HEK293 (cell line): ENCODE data around the gene OXA1L.

Experiments used
- ZNF132 ChIP-seq: fragments of 450-650 bp; formaldehyde crosslinking; IDR thresholded peaks from 2 replicates; pipeline ENCODE4 v1.5.1; 2017; ENCODE audit warnings: missing biosample characterization, missing genetic modification characterization, borderline replicate concordance
- ZNF214 ChIP-seq: fragments of 450-650 bp; formaldehyde crosslinking; IDR thresholded peaks from 2 replicates; pipeline ENCODE4 v1.5.1; 2017; ENCODE audit warnings: missing biosample characterization, mild to moderate bottlenecking, missing genetic modification characterization, borderline replicate concordance

GRCh38 chr14:22821193-22822015 lies 54.9 kb downstream of the OXA1L start:
- TF ChIP-seq ZNF214 (tag by site-specific recombination) (no peak), ZNF132 (tag by site-specific recombination) (no peak)
